Liver (tissue), 9 donors: ENCODE results near the gene CYP2J2. TPM values are rescaled to one million over a fixed set of nuclear protein-coding genes. Genes with fewer than 3 reads are reported as not detected.

Experiments used
- DNase-seq: peaks from one replicate; pipeline ENCODE4 v3.0.0-alpha.2; 2017; ENCODE audit warnings: low spot score
- H3K27ac ChIP-seq, 2 donors: one replicate each; pipeline ENCODE4 v1.7.0; 2013; ENCODE audit warnings: inconsistent platforms in 2 of 2, low read length in 2 of 2, control low read depth in 1 of 2, low read depth in 1 of 2, mild to moderate bottlenecking in 1 of 2
- H3K27me3 ChIP-seq, 4 donors: one replicate each; pipeline versions ENCODE4 v1.6.1 to v1.7.0; 2013; ENCODE audit warnings: low read length in 3 of 4, inconsistent platforms in 1 of 4, mild to moderate bottlenecking in 1 of 4, moderate library complexity in 1 of 4; ENCODE audit not compliant: control insufficient read depth in 4 of 4, insufficient read depth in 4 of 4
- H3K36me3 ChIP-seq, 4 donors: one replicate each; pipeline versions ENCODE4 v1.6.1 to v1.7.0; 2013; ENCODE audit warnings: low read length in 3 of 4, mild to moderate bottlenecking in 3 of 4, low read depth in 1 of 4, moderate library complexity in 1 of 4; ENCODE audit not compliant: control insufficient read depth in 4 of 4, insufficient read depth in 3 of 4
- H3K4me1 ChIP-seq, 4 donors: one replicate each; pipeline versions ENCODE4 v1.6.1 to v1.7.0; 2013; ENCODE audit warnings: low read length in 3 of 4, mild to moderate bottlenecking in 3 of 4, moderate library complexity in 1 of 4; ENCODE audit not compliant: control insufficient read depth in 4 of 4, insufficient read depth in 4 of 4
- H3K4me3 ChIP-seq, 3 donors: one replicate each; pipeline versions ENCODE4 v1.6.1 to v1.7.0; 2013; ENCODE audit warnings: low read length in 3 of 3, control low read depth in 1 of 3, low read depth in 1 of 3, mild to moderate bottlenecking in 1 of 3
- H3K9ac ChIP-seq, 2 donors: one replicate each; pipeline ENCODE4 v1.7.0; 2013; ENCODE audit warnings: low read length in 2 of 2, mild to moderate bottlenecking in 2 of 2, moderate library complexity in 2 of 2, control low read depth in 1 of 2, low read depth in 1 of 2
- H3K9me3 ChIP-seq, 4 donors: one replicate each; pipeline versions ENCODE4 v1.6.1 to v1.7.0; 2013; ENCODE audit warnings: low read length in 3 of 4; ENCODE audit not compliant: control insufficient read depth in 4 of 4
- ATF3 ChIP-seq: IDR thresholded peaks from 2 replicates; pipeline ENCODE4 v1.6.1; 2016; ENCODE audit warnings: antibody characterized with exemption
- CTCF ChIP-seq: fragments of 150-350 bp; IDR thresholded peaks from 2 replicates; pipeline ENCODE4 v1.5.1; 2017; ENCODE audit warnings: improper control_type of control experiment, low read depth, low read length; ENCODE audit not compliant: missing input control
- EGR1 ChIP-seq, 2 donors: IDR thresholded peaks; 2 replicates each; pipeline ENCODE4 v1.6.1; 2016 to 2018; ENCODE audit warnings: antibody characterized with exemption in 2 of 2, low read depth in 2 of 2
- FOXA1 ChIP-seq: IDR thresholded peaks from 2 replicates; pipeline ENCODE4 v1.6.1; 2016; ENCODE audit warnings: antibody characterized with exemption
- FOXA2 ChIP-seq: IDR thresholded peaks from 2 replicates; pipeline ENCODE4 v1.6.1; 2016; ENCODE audit warnings: antibody characterized with exemption
- GABPA ChIP-seq, 2 donors: IDR thresholded peaks in 1 of 2; conservative IDR thresholded peaks in 1 of 2; 2 replicates each; pipeline ENCODE4 v1.6.1; 2016; ENCODE audit warnings: antibody characterized with exemption in 2 of 2, mild to moderate bottlenecking in 1 of 2, moderate library complexity in 1 of 2
- HNF4A ChIP-seq, 2 donors: conservative IDR thresholded peaks; 2 replicates each; pipeline ENCODE4 v1.6.1; 2016; ENCODE audit warnings: antibody characterized with exemption in 2 of 2, mild to moderate bottlenecking in 2 of 2
- HNF4G ChIP-seq: IDR thresholded peaks from 2 replicates; pipeline ENCODE4 v1.6.1; 2016; ENCODE audit warnings: antibody characterized with exemption
- JUND ChIP-seq, 2 donors: IDR thresholded peaks; 2 replicates each; pipeline ENCODE4 v1.6.1; 2016; ENCODE audit warnings: antibody characterized with exemption in 2 of 2
- MAX ChIP-seq: IDR thresholded peaks from 2 replicates; pipeline ENCODE4 v1.6.1; 2016; ENCODE audit warnings: antibody characterized with exemption
- NR2F2 ChIP-seq: IDR thresholded peaks from 2 replicates; pipeline ENCODE4 v1.6.1; 2016; ENCODE audit warnings: antibody characterized with exemption
- RAD21 ChIP-seq, 2 donors: IDR thresholded peaks; 2 replicates each; pipeline ENCODE4 v1.6.1; 2016; ENCODE audit warnings: antibody characterized with exemption in 2 of 2, mild to moderate bottlenecking in 2 of 2
- REST ChIP-seq: IDR thresholded peaks from 2 replicates; pipeline ENCODE4 v1.6.1; 2016; ENCODE audit warnings: antibody characterized with exemption, mild to moderate bottlenecking
- RXRA ChIP-seq, 2 donors: IDR thresholded peaks; 2 replicates each; pipeline ENCODE4 v1.6.1; 2017 to 2018; ENCODE audit warnings: antibody characterized with exemption in 2 of 2, mild to moderate bottlenecking in 1 of 2
- SP1 ChIP-seq: IDR thresholded peaks from 2 replicates; pipeline ENCODE4 v1.6.1; 2018; ENCODE audit warnings: antibody characterized with exemption, mild to moderate bottlenecking
- TAF1 ChIP-seq: conservative IDR thresholded peaks from 2 replicates; pipeline ENCODE4 v1.6.1; 2016; ENCODE audit warnings: antibody characterized with exemption, mild to moderate bottlenecking
- YY1 ChIP-seq: IDR thresholded peaks from 2 replicates; pipeline ENCODE4 v1.6.1; 2016; ENCODE audit warnings: antibody characterized with exemption, mild to moderate bottlenecking
- ZBTB33 ChIP-seq: IDR thresholded peaks from 2 replicates; pipeline ENCODE4 v1.6.1; 2016; ENCODE audit warnings: antibody characterized with exemption
- WGBS: extraction: QIAGEN DNeasy Blood & Tissue Kit; methylation state at CpG from one replicate; pipeline ENCODE4 v1.1.7; 2013; 5-methylcytosine and 5-hydroxymethylcytosine counted together
- polyA plus RNA-seq, 2 donors: library from polyadenylated mRNA; stranded (reverse) in 1 of 2; unstranded in 1 of 2; fragments of 200-250 nt in 1 of 2; fragments of >200 nt in 1 of 2; fragmentation: Nextera tagmentation in 1 of 2; extraction: Ambion mirVana in 1 of 2; gene quantifications; one replicate each; pipeline versions ENCODE4 v1.2.1 to v1.2.3, GENCODE V29; 2013 to 2015
- total RNA-seq, 2 donors: library from RNA; depleted of rRNA; stranded (reverse); fragments of >200 nt; gene quantifications; one replicate each; pipeline ENCODE4 v1.2.3, GENCODE V29; 2014
- donor health status: healthy.
- donor health status: healthy.
- donor health status: healthy.
- donor health status: healthy.
- donor health status: healthy.

Gene CYP2J2
- total and polyA plus RNA-seq, 4 donors = 29.4 to 77.9 (median 58.9) TPM

DNA sequence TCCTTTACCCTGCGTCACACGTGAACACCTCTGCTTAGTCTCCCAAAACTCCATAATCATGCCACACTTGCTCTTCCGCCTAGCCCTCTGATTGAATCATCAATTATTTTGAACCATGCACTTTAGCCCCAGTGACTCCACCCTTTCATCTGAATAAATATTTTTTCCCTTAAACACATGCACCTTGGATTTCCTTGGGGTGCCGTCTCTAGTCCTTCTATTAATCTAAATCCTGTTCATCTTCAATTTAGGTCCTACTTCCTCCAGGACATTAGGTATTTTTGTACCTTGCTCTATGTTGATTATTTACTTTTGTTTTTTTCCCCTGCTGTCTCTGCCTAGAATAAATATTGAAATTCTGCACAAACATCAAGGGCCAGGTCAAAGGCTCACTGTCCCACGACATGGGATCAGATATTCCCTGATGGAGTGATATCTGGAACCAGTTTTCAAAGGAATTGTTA lies 9.8 kb upstream of the CYP2J2 start:
- no peak for DNase-seq
- Histone ChIP-seq H3K27me3 (no peaks in the 10 kb centered on the region), H3K9me3 (no peaks in the 10 kb centered on the region), H3K36me3 (no peaks in the 10 kb centered on the region), H3K4me1 (peaks cover 5 to 41% (median 26%) of the 10 kb centered on the region in 4 donors), H3K27ac (peak overlapping the region; percentile 82 to 91), H3K4me3 (peak overlapping the region; percentile 6 to 30 (median 8)), H3K9ac (peak overlapping the region; percentile 44 to 85)
- 39% methylated on average over 5 of the region's 5 CpGs for WGBS
- TF ChIP-seq HNF4A (conservative IDR thresholded peaks at IDR 0.05) (peak; percentile 97 to 99), TAF1 (peak; percentile 24), RXRA (IDR thresholded peaks at IDR 0.05) (peak; percentile 80 to 93), FOXA2 (peak; percentile 96), ZBTB33 (peak; percentile 87), RAD21 (IDR thresholded peaks at IDR 0.05) (peak; percentile 32 to 36), MAX (peak; percentile 92), HNF4G (peak; percentile 90), CTCF (no peak), EGR1 (IDR thresholded peaks at IDR 0.05; ENCODE audit: low read depth in 2 of 2) (peak; percentile 40 to 69), YY1 (peak; percentile 64), JUND (IDR thresholded peaks at IDR 0.05) (peak; percentile 73 to 85), REST (peak; percentile 89), ATF3 (peak; percentile 53), FOXA1 (peak; percentile 93), SP1 (peak; percentile 99), NR2F2 (peak; percentile 68), GABPA (IDR thresholded peaks at IDR 0.05 in 1 of 2, conservative IDR thresholded peaks at IDR 0.05 in 1 of 2) (peak in 1 of 2 donors; percentile 49)
